A673 (cell line): ENCODE results near the gene TMEM150C. TPM values are rescaled to one million over a fixed set of nuclear protein-coding genes. Genes with fewer than 3 reads are reported as not detected.
"Not testable (repeated sequence)": the region's sequence is repeated elsewhere in the genome, so short reads cannot be mapped to it uniquely, and the experiment has no call there.

Experiments
- BruUV-seq: library from RNA; stranded (reverse); fragments of 400-500 nt; replicated peaks from 2 replicates; lab custom pipeline; 2021; lab: Mats Ljungman, UMichigan
- CTCF ChIA-PET: fragments of 300-600 bp; sonication (Branson Sonifier 250); formaldehyde crosslinking; loops from one replicate; lab custom pipeline; 2022; ENCODE audit warnings: antibody characterized with exemption; lab: Charles Lee
- POLR2A ChIA-PET: fragments of 300-600 bp; sonication (Branson Sonifier 250); formaldehyde crosslinking; loops from one replicate; lab custom pipeline; 2022; ENCODE audit warnings: antibody characterized with exemption; ENCODE audit not compliant: low non-redundant PET; lab: Charles Lee
- DNase-seq: peaks from one replicate; pipeline ENCODE4 v3.0.0-alpha.2; 2015; ENCODE audit warnings: low spot score
- H3K27ac ChIP-seq: fragments of 200-600 bp; sonication (generic); 2 replicates; pipeline ENCODE4 v1.5.1; 2016; ENCODE audit warnings: mixed run types, low read depth, mild to moderate bottlenecking, mixed read lengths, antibody characterized with exemption, low read length; ENCODE audit not compliant: poor library complexity, severe bottlenecking
- H3K27me3 ChIP-seq: fragments of 200-600 bp; sonication (generic); replicated peaks from 2 replicates; pipeline ENCODE4 v1.6.1; 2017; ENCODE audit warnings: mixed run types, low read depth, mild to moderate bottlenecking, mixed read lengths, antibody characterized with exemption, low read length; ENCODE audit not compliant: insufficient read depth, poor library complexity
- H3K36me3 ChIP-seq: fragments of 200-600 bp; sonication (generic); 2 replicates; pipeline ENCODE4 v1.6.1; 2016; ENCODE audit warnings: mixed run types, mild to moderate bottlenecking, mixed read lengths, antibody characterized with exemption, low read length; ENCODE audit not compliant: insufficient read depth, poor library complexity, severe bottlenecking
- H3K4me1 ChIP-seq: fragments of 200-600 bp; sonication (generic); 2 replicates; pipeline ENCODE4 v1.6.1; 2017; ENCODE audit warnings: mixed run types, mild to moderate bottlenecking, mixed read lengths, antibody characterized with exemption, low read length; ENCODE audit not compliant: insufficient read depth, poor library complexity, severe bottlenecking
- H3K4me3 ChIP-seq: fragments of 200-600 bp; sonication (generic); 2 replicates; pipeline ENCODE4 v1.5.1; 2016; ENCODE audit warnings: low read depth, mixed run types, mild to moderate bottlenecking, mixed read lengths, low read length; ENCODE audit not compliant: poor library complexity, severe bottlenecking
- H3K9me3 ChIP-seq: fragments of 200-600 bp; sonication (generic); 2 replicates; pipeline ENCODE4 v1.6.1; 2016; ENCODE audit warnings: mixed run types, low read depth, mild to moderate bottlenecking, mixed read lengths, antibody characterized with exemption, low read length; ENCODE audit not compliant: poor library complexity, severe bottlenecking
- EZH2 ChIP-seq: fragments of 200-600 bp; sonication (generic); IDR thresholded peaks from 2 replicates; pipeline ENCODE4 v1.6.1; 2017; ENCODE audit warnings: borderline replicate concordance, low read depth, mild to moderate bottlenecking, mixed read lengths, antibody characterized with exemption, low read length; ENCODE audit not compliant: poor library complexity, severe bottlenecking
- intact Hi-C: fragments of 100-400 bp; cut with micrococcal nuclease; formaldehyde crosslinking; loops from one replicate; pipeline ENCODE4 v1.10.0; 2022; ENCODE audit not compliant: unreplicated experiment
- total RNA-seq: library from RNA; stranded (reverse); gene quantifications from 2 replicates; pipeline ENCODE4 v1.2.3, GENCODE V29; 2021
- TF ChIP-seq, protein P1 (sequence below): fragments of 300-800, 200-600 bp; sonication (generic); conservative IDR thresholded peaks from 2 replicates; pipeline ENCODE4 v1.5.1; 2017; ENCODE audit warnings: low read depth, mild to moderate bottlenecking, antibody characterized with exemption, low read length, moderate library complexity, mixed read lengths

Gene TMEM150C
- total RNA-seq, 1 experiment from 2014 or later = 0.34 TPM

GRCh38 chr4:82551734-82552133 lies 10.1 kb downstream of the TMEM150C start:
- intact Hi-C loops = no loop called here
- Histone ChIP-seq H3K27ac (no peak overlapping the region), H3K4me3 (no peak overlapping the region), H3K4me1 (no peaks in the 10 kb centered on the region), H3K27me3 (no peaks in the 10 kb centered on the region), H3K36me3 (no peaks in the 10 kb centered on the region), H3K9me3 (no peaks in the 10 kb centered on the region)
- BruUV-seq = no TSS peak
- TF ChIP-seq EZH2 = no peak
- TF ChIP-seq, protein P1, sequence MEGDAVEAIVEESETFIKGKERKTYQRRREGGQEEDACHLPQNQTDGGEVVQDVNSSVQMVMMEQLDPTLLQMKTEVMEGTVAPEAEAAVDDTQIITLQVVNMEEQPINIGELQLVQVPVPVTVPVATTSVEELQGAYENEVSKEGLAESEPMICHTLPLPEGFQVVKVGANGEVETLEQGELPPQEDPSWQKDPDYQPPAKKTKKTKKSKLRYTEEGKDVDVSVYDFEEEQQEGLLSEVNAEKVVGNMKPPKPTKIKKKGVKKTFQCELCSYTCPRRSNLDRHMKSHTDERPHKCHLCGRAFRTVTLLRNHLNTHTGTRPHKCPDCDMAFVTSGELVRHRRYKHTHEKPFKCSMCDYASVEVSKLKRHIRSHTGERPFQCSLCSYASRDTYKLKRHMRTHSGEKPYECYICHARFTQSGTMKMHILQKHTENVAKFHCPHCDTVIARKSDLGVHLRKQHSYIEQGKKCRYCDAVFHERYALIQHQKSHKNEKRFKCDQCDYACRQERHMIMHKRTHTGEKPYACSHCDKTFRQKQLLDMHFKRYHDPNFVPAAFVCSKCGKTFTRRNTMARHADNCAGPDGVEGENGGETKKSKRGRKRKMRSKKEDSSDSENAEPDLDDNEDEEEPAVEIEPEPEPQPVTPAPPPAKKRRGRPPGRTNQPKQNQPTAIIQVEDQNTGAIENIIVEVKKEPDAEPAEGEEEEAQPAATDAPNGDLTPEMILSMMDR = no peak
- peak; percentile 17 for DNase-seq
- ChIA-PET POLR2A (no interaction called here), CTCF (no interaction called here)

DNA sequence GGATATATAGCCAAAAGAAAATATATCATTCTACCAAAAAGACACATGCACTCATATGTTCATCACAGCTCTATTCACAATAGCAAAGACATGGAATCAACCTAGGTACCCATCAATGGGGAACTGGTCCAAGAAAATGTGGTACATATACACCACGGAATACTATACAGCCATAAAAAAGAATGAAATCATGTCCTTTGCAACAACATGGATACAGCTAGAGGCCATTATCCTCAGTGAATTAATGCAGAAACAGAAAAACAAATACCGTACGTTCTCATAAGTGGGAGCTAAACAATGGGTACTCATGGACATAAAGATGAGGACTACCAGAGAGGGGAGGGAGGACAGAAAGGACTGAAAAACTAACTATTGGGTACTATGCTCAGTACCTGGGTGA lies 13.9 kb downstream of the TMEM150C start:
- H3K27ac ChIP-seq, CTCF ChIA-PET, H3K36me3 ChIP-seq, intact Hi-C loops, H3K9me3 ChIP-seq, POLR2A ChIA-PET, BruUV-seq, H3K4me3 ChIP-seq, H3K4me1 ChIP-seq, H3K27me3 ChIP-seq, DNase-seq: not testable (repeated sequence)

GRCh38 chr4:82543131-82543530 lies 18.7 kb downstream of the TMEM150C start:
- POLR2A ChIA-PET = no interaction called here

GRCh38 chr4:82542642-82543041 lies 19.1 kb downstream of the TMEM150C start:
- DNase-seq = no peak
- H3K4me1 ChIP-seq = no peaks in the 10 kb centered on the region
- H3K9me3 ChIP-seq = no peaks in the 10 kb centered on the region
- intact Hi-C loops = no loop called here
- POLR2A ChIA-PET = no interaction called here
- no peak overlapping the region for H3K27ac ChIP-seq
- no peaks in the 10 kb centered on the region for H3K36me3 ChIP-seq
- no peak for TF ChIP-seq EZH2
- TF ChIP-seq, protein P1 = no peak
- BruUV-seq = no TSS peak
- CTCF ChIA-PET = no interaction called here
- H3K27me3 ChIP-seq = no peaks in the 10 kb centered on the region
- H3K4me3 ChIP-seq = no peak overlapping the region

More at GRCh38 chr4:82543131-82543530, 18.7 kb downstream of the TMEM150C start:
- Histone ChIP-seq H3K27me3 (no peaks in the 10 kb centered on the region), H3K9me3 (no peaks in the 10 kb centered on the region), H3K36me3 (no peaks in the 10 kb centered on the region), H3K4me1 (no peaks in the 10 kb centered on the region), H3K27ac (no peak overlapping the region), H3K4me3 (no peak overlapping the region)
- TF ChIP-seq, protein P1 = no peak
- no peak for TF ChIP-seq EZH2
- no peak for DNase-seq
- intact Hi-C loops = no loop called here
- CTCF ChIA-PET = no interaction called here
- BruUV-seq = no TSS peak
